ENCODE data around the gene FOXRED1. TPM values are rescaled to one million over a fixed set of nuclear protein-coding genes. Genes with fewer than 3 reads are reported as not detected.
"Not testable (repeated sequence)": the region's sequence is repeated elsewhere in the genome, so short reads cannot be mapped to it uniquely, and the experiment has no call there.

The FOXRED1 gene
- total RNA-seq, 4 donors from 2014 or later: 9.9 to 17.4 (median 14.5) TPM

DNA sequence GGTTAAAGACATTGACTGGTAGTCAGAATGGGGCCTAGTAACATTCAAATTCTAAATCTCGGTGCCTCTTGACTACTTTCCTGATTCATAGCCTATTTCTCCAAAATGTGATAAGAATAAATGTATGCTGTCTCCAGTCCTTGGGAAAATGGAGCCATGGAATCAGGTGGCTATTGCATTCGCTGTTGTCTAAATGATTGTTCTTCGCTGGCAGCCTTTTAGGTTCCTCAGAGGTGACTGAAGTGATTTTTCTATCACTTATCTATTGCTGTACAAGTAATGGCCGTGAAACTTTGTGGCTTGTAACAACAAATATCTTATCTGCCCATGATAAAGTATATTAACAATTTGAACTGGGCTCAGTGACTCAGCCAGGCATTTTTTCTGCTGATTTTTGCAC lies 15.7 kb upstream of the FOXRED1 start:
- no peaks in the 10 kb centered on the region for H3K27me3 ChIP-seq
- H3K36me3 ChIP-seq: peaks cover 3 to 69% of the 10 kb centered on the region in 2 donors
- no peaks in the 10 kb centered on the region for H3K4me1 ChIP-seq
- 70 to 77% methylated on average over 4 of the region's 4 CpGs for WGBS, 2 donors (ENCODE audit: low coverage in 1 of 2)
- no peak for ATAC-seq
- TF ChIP-seq POLR2A (IDR thresholded peaks at IDR 0.05) (no peak), POLR2AphosphoS5 (IDR thresholded peaks at IDR 0.05) (no peak), EP300 (IDR thresholded peaks at IDR 0.05) (no peak)
- TF ChIP-seq, protein P1, sequence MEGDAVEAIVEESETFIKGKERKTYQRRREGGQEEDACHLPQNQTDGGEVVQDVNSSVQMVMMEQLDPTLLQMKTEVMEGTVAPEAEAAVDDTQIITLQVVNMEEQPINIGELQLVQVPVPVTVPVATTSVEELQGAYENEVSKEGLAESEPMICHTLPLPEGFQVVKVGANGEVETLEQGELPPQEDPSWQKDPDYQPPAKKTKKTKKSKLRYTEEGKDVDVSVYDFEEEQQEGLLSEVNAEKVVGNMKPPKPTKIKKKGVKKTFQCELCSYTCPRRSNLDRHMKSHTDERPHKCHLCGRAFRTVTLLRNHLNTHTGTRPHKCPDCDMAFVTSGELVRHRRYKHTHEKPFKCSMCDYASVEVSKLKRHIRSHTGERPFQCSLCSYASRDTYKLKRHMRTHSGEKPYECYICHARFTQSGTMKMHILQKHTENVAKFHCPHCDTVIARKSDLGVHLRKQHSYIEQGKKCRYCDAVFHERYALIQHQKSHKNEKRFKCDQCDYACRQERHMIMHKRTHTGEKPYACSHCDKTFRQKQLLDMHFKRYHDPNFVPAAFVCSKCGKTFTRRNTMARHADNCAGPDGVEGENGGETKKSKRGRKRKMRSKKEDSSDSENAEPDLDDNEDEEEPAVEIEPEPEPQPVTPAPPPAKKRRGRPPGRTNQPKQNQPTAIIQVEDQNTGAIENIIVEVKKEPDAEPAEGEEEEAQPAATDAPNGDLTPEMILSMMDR (IDR thresholded peaks at IDR 0.05): no peak
- no peak overlapping the region for H3K4me3 ChIP-seq
- H3K27ac ChIP-seq: no peak overlapping the region
- H3K9me3 ChIP-seq: no peaks in the 10 kb centered on the region

DNA sequence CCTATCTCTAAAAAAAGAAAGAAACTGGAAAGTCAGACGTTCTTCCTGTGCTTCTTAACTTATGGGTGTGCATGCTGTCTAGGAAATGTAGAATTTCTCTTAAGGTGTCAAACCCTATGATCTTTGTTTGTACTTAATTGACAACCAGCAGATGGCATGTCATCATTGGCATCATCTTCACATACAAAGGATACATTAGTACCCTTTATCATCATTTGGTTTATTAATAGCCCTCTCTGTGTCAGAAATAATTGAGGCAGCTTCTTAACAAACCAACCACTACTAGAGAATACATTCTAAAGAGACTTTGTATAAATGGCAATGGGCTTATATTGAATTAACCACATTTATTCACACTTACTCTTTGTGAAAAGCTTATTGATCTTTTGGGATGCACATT lies 14.1 kb upstream of the FOXRED1 start:
- Histone ChIP-seq H3K27ac (no peak overlapping the region), H3K9me3 (no peaks in the 10 kb centered on the region), H3K36me3 (peaks cover 3 to 63% of the 10 kb centered on the region in 2 donors), H3K27me3 (no peaks in the 10 kb centered on the region), H3K4me1 (no peaks in the 10 kb centered on the region), H3K4me3 (no peak overlapping the region)
- WGBS, 2 donors (ENCODE audit: low coverage in 1 of 2): 20 to 100% methylated on average over 1 of the region's 1 CpG
- TF ChIP-seq POLR2AphosphoS5 (IDR thresholded peaks at IDR 0.05): no peak
- TF ChIP-seq POLR2A (IDR thresholded peaks at IDR 0.05): no peak
- TF ChIP-seq, protein P1 (IDR thresholded peaks at IDR 0.05): no peak
- TF ChIP-seq EP300 (IDR thresholded peaks at IDR 0.05): no peak
- no peak for ATAC-seq

DNA sequence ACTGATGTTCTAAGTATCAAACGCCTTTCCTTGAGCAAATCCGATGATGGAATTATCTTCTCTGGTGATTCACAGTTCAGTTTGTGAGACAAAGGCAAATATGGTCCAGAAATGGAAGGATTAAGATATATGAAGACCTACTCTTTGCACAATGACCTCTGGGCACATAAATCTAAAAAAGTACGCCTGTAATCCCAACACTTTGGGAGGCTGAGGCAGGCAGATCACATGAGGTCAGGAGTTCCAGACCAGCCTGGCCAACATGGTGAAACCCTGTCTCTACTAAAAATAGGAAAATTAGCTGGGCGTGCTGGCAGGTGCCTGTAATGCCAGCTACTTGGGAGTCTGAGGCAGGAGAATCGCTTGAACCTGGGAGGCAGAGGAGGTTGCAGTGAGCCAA lies 13.4 kb upstream of the FOXRED1 start:
- ATAC-seq, H3K27me3 ChIP-seq, H3K9me3 ChIP-seq, H3K4me3 ChIP-seq, H3K4me1 ChIP-seq, H3K27ac ChIP-seq: not testable (repeated sequence)
- peaks cover 3 to 58% of the 10 kb centered on the region in 2 donors for H3K36me3 ChIP-seq
- WGBS, 2 donors (ENCODE audit: low coverage in 1 of 2): 86 to 100% methylated on average over 2 to 5 of the region's 5 CpGs

DNA sequence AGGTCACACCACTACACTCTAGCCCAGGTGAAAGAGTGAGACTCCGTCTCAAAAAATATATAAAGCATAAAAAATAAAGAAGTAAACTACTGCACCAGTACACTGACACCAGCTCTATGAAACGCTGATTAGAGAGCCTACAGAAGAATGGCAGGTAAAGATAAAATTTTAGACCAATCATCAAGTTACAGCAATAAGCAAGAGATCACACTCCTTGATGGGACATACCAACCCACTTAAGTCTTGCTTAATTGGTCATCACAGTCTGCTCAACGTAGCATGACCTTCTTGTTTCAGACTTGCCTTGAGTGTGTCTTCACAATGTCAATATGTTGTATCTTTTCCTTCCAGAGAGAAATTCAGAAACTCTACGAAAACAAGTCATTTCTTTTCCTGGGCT lies 12.7 kb upstream of the FOXRED1 start:
- H3K4me3 ChIP-seq: no peak overlapping the region
- H3K4me1 ChIP-seq: no peaks in the 10 kb centered on the region
- no peaks in the 10 kb centered on the region for H3K27me3 ChIP-seq
- no peak for ATAC-seq
- TF ChIP-seq POLR2A (IDR thresholded peaks at IDR 0.05) (no peak), EP300 (IDR thresholded peaks at IDR 0.05) (no peak), POLR2AphosphoS5 (IDR thresholded peaks at IDR 0.05) (no peak)
- TF ChIP-seq, protein P1 (IDR thresholded peaks at IDR 0.05): no peak
- H3K27ac ChIP-seq: no peak overlapping the region
- whole genome bisulfite sequencing, 2 donors (ENCODE audit: low coverage in 1 of 2): 90 to 93% methylated on average over 3 to 4 of the region's 4 CpGs
- peaks cover under 1 to 52% of the 10 kb centered on the region in 2 donors for H3K36me3 ChIP-seq
- H3K9me3 ChIP-seq: no peaks in the 10 kb centered on the region

DNA sequence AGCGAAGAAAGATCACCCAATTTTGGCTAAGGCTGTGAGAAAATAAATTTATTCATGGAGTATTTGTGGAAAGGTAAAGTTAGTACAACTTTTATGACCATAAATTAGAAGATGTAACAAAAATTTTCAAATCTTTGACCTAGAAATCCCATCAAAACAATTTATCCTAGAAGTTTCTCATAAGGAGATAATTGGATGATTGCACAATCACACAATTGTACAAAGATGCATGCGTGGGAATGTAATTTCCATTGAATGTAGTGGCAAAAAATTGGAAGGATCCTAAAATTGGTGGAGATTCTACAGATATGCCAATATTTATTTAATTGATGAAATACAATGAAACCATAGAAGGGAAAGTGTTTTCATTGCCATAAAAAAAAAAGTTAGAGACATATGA lies 11.8 kb upstream of the FOXRED1 start:
- Histone ChIP-seq H3K4me1 (no peaks in the 10 kb centered on the region), H3K27me3 (no peaks in the 10 kb centered on the region), H3K36me3 (peaks cover 1 to 53% of the 10 kb centered on the region in 2 donors), H3K27ac (no peak overlapping the region), H3K4me3 (no peak overlapping the region), H3K9me3 (no peaks in the 10 kb centered on the region)
- 84 to 88% methylated on average over 2 of the region's 2 CpGs for WGBS, 2 donors (ENCODE audit: low coverage in 1 of 2)
- TF ChIP-seq POLR2A (IDR thresholded peaks at IDR 0.05) (no peak), EP300 (IDR thresholded peaks at IDR 0.05) (no peak), POLR2AphosphoS5 (IDR thresholded peaks at IDR 0.05) (no peak)
- TF ChIP-seq, protein P1 (IDR thresholded peaks at IDR 0.05): no peak
- ATAC-seq: no peak

Data from gastroesophageal sphincter (tissue), 4 donors.